Vagina (tissue), 2 donors: ENCODE data around the gene SLC39A11.

Source experiments
- CTCF ChIP-seq, 3 experiments: fragments of 450-650 bp in 2 of 3; fragments of 200-600 bp in 1 of 3; sonication (generic) in 1 of 3; IDR thresholded peaks; one replicate each; pipeline ENCODE4 v1.5.1; 2017 to 2019; ENCODE audit warnings: antibody characterized with exemption in 3 of 3, mild to moderate bottlenecking in 2 of 3, moderate library complexity in 2 of 3
- POLR2AphosphoS5 ChIP-seq, 2 donors: sonication (generic); formaldehyde crosslinking; IDR thresholded peaks; one replicate each; pipeline ENCODE4 v1.9.0; 2017; ENCODE audit warnings: antibody characterized with exemption in 2 of 2, mild to moderate bottlenecking in 2 of 2, low read depth in 1 of 2; ENCODE audit not compliant: insufficient read depth in 1 of 2

GRCh38 chr17:73135766-73136165, 43.3 kb upstream of the SLC39A11 start:
- TF ChIP-seq POLR2AphosphoS5 (IDR thresholded peaks at IDR 0.05; ENCODE audit: insufficient read depth in 1 of 2, low read depth in 1 of 2) (no peak), CTCF (IDR thresholded peaks at IDR 0.05) (no peak)
